ENCODE results near the gene DPY19L1. TPM values are rescaled to one million over a fixed set of nuclear protein-coding genes. Genes with fewer than 3 reads are reported as not detected.
"Not testable (repeated sequence)": the region's sequence is repeated elsewhere in the genome, so short reads cannot be mapped to it uniquely, and the experiment has no call there.

DPY19L1 gene
- total and polyA plus RNA-seq, 9 donors = 14.7 to 34.0 (median 21.2) TPM

GRCh38 chr7:35019801-35020200 lies 17.5 kb downstream of the DPY19L1 start:
- Histone ChIP-seq H3K36me3 (ENCODE audit: control insufficient read depth, insufficient read depth, low read length) (peaks cover 4% of the 10 kb centered on the region), H3K9me3 (replicated peaks; ENCODE audit: control insufficient read depth, low read depth, low read length) (no peaks in the 10 kb centered on the region), H3K4me3 (ENCODE audit: low read length) (no peak overlapping the region), H3K27ac (ENCODE audit: low read length) (no peak overlapping the region), H3K27me3 (ENCODE audit: control insufficient read depth, insufficient read depth, low read length) (no peaks in the 10 kb centered on the region), H3K4me1 (ENCODE audit: control insufficient read depth, insufficient read depth, low read length) (no peaks in the 10 kb centered on the region)
- no peak for DNase-seq
- WGBS (ENCODE audit: insufficient coverage) = 100% methylated on average over 1 of the region's 3 CpGs

GRCh38 chr7:35019179-35019729 lies 18.0 kb downstream of the DPY19L1 start:
- Histone ChIP-seq H3K27me3 (ENCODE audit: control insufficient read depth, insufficient read depth, low read length) (no peaks in the 10 kb centered on the region), H3K27ac (ENCODE audit: low read length) (no peak overlapping the region), H3K4me3 (ENCODE audit: low read length) (no peak overlapping the region), H3K4me1 (ENCODE audit: control insufficient read depth, insufficient read depth, low read length) (no peaks in the 10 kb centered on the region), H3K36me3 (ENCODE audit: control insufficient read depth, insufficient read depth, low read length) (peaks cover 7% of the 10 kb centered on the region), H3K9me3 (replicated peaks; ENCODE audit: control insufficient read depth, low read depth, low read length) (no peaks in the 10 kb centered on the region)
- WGBS (ENCODE audit: insufficient coverage) = 50% methylated on average over 1 of the region's 2 CpGs
- no peak for DNase-seq

GRCh38 chr7:35015346-35015859 lies 21.9 kb downstream of the DPY19L1 start:
- no peak overlapping the region for H3K4me3 ChIP-seq (ENCODE audit: low read length)
- H3K9me3 ChIP-seq (replicated peaks; ENCODE audit: control insufficient read depth, low read depth, low read length) = no peaks in the 10 kb centered on the region
- no peaks in the 10 kb centered on the region for H3K27me3 ChIP-seq (ENCODE audit: control insufficient read depth, insufficient read depth, low read length)
- no peak overlapping the region for H3K27ac ChIP-seq (ENCODE audit: low read length)
- no peaks in the 10 kb centered on the region for H3K4me1 ChIP-seq (ENCODE audit: control insufficient read depth, insufficient read depth, low read length)
- DNase-seq = no peak
- peaks cover 15% of the 10 kb centered on the region for H3K36me3 ChIP-seq (ENCODE audit: control insufficient read depth, insufficient read depth, low read length)
- WGBS (ENCODE audit: insufficient coverage) = 60% methylated on average over 1 of the region's 1 CpG

GRCh38 chr7:35012160-35012559 lies 25.1 kb downstream of the DPY19L1 start:
- DNase-seq = no peak
- H3K27me3 ChIP-seq (ENCODE audit: control insufficient read depth, insufficient read depth, low read length) = no peaks in the 10 kb centered on the region
- no peaks in the 10 kb centered on the region for H3K9me3 ChIP-seq (replicated peaks; ENCODE audit: control insufficient read depth, low read depth, low read length)
- no peak overlapping the region for H3K4me3 ChIP-seq (ENCODE audit: low read length)
- peaks cover 15% of the 10 kb centered on the region for H3K36me3 ChIP-seq (ENCODE audit: control insufficient read depth, insufficient read depth, low read length)
- H3K27ac ChIP-seq (ENCODE audit: low read length) = no peak overlapping the region
- H3K4me1 ChIP-seq (ENCODE audit: control insufficient read depth, insufficient read depth, low read length) = no peaks in the 10 kb centered on the region
- WGBS (ENCODE audit: insufficient coverage) = 100% methylated on average over 1 of the region's 3 CpGs

GRCh38 chr7:35011085-35011484 lies 26.2 kb downstream of the DPY19L1 start:
- Histone ChIP-seq H3K4me1 (ENCODE audit: control insufficient read depth, insufficient read depth, low read length) (no peaks in the 10 kb centered on the region), H3K4me3 (ENCODE audit: low read length) (no peak overlapping the region), H3K27me3 (ENCODE audit: control insufficient read depth, insufficient read depth, low read length) (no peaks in the 10 kb centered on the region), H3K36me3 (ENCODE audit: control insufficient read depth, insufficient read depth, low read length) (peaks cover 15% of the 10 kb centered on the region), H3K27ac (ENCODE audit: low read length) (no peak overlapping the region), H3K9me3 (replicated peaks; ENCODE audit: control insufficient read depth, low read depth, low read length) (no peaks in the 10 kb centered on the region)
- WGBS (ENCODE audit: insufficient coverage) = 100% methylated on average over 1 of the region's 3 CpGs
- no peak for DNase-seq

GRCh38 chr7:35007768-35008167 lies 29.5 kb downstream of the DPY19L1 start:
- H3K4me1 ChIP-seq (ENCODE audit: control insufficient read depth, insufficient read depth, low read length) = no peaks in the 10 kb centered on the region
- peaks cover 5% of the 10 kb centered on the region for H3K36me3 ChIP-seq (ENCODE audit: control insufficient read depth, insufficient read depth, low read length)
- no peaks in the 10 kb centered on the region for H3K27me3 ChIP-seq (ENCODE audit: control insufficient read depth, insufficient read depth, low read length)
- no peak overlapping the region for H3K27ac ChIP-seq (ENCODE audit: low read length)
- DNase-seq = no peak
- H3K4me3 ChIP-seq (ENCODE audit: low read length) = no peak overlapping the region
- H3K9me3 ChIP-seq (replicated peaks; ENCODE audit: control insufficient read depth, low read depth, low read length) = no peaks in the 10 kb centered on the region

GRCh38 chr7:35004531-35005095 lies 32.7 kb downstream of the DPY19L1 start:
- H3K27me3 ChIP-seq (ENCODE audit: control insufficient read depth, insufficient read depth, low read length) = no peaks in the 10 kb centered on the region
- no peak overlapping the region for H3K4me3 ChIP-seq (ENCODE audit: low read length)
- 100% methylated on average over 1 of the region's 1 CpG for WGBS (ENCODE audit: insufficient coverage)
- H3K9me3 ChIP-seq (replicated peaks; ENCODE audit: control insufficient read depth, low read depth, low read length) = no peaks in the 10 kb centered on the region
- H3K27ac ChIP-seq (ENCODE audit: low read length) = no peak overlapping the region
- H3K36me3 ChIP-seq (ENCODE audit: control insufficient read depth, insufficient read depth, low read length) = no peaks in the 10 kb centered on the region
- DNase-seq = no peak
- no peaks in the 10 kb centered on the region for H3K4me1 ChIP-seq (ENCODE audit: control insufficient read depth, insufficient read depth, low read length)

- no peaks in the 10 kb centered on the region for H3K36me3 ChIP-seq (ENCODE audit: control insufficient read depth, insufficient read depth, low read length)
- H3K27me3 ChIP-seq (ENCODE audit: control insufficient read depth, insufficient read depth, low read length) = no peaks in the 10 kb centered on the region
- H3K27ac ChIP-seq (ENCODE audit: low read length) = no peak overlapping the region
- DNase-seq = no peak
- H3K4me3 ChIP-seq (ENCODE audit: low read length) = no peak overlapping the region
- WGBS (ENCODE audit: insufficient coverage) = 71% methylated on average over 1 of the region's 7 CpGs
- no peaks in the 10 kb centered on the region for H3K4me1 ChIP-seq (ENCODE audit: control insufficient read depth, insufficient read depth, low read length)
- no peaks in the 10 kb centered on the region for H3K9me3 ChIP-seq (replicated peaks; ENCODE audit: control insufficient read depth, low read depth, low read length)
Observed at GRCh38 chr7:35003679-35004303, 33.5 kb downstream of the DPY19L1 start.

GRCh38 chr7:35003177-35003650 lies 34.1 kb downstream of the DPY19L1 start:
- H3K27ac ChIP-seq (ENCODE audit: low read length); DNase-seq; H3K4me1 ChIP-seq (ENCODE audit: control insufficient read depth, insufficient read depth, low read length); H3K9me3 ChIP-seq (replicated peaks; ENCODE audit: control insufficient read depth, low read depth, low read length); H3K4me3 ChIP-seq (ENCODE audit: low read length); H3K36me3 ChIP-seq (ENCODE audit: control insufficient read depth, insufficient read depth, low read length); H3K27me3 ChIP-seq (ENCODE audit: control insufficient read depth, insufficient read depth, low read length): not testable (repeated sequence)
- no CpG with 5 or more reads among the region's 1 CpG for WGBS (ENCODE audit: insufficient coverage)

- H3K4me3 ChIP-seq (ENCODE audit: low read length); H3K4me1 ChIP-seq (ENCODE audit: control insufficient read depth, insufficient read depth, low read length); H3K9me3 ChIP-seq (replicated peaks; ENCODE audit: control insufficient read depth, low read depth, low read length); H3K36me3 ChIP-seq (ENCODE audit: control insufficient read depth, insufficient read depth, low read length); DNase-seq; H3K27me3 ChIP-seq (ENCODE audit: control insufficient read depth, insufficient read depth, low read length); H3K27ac ChIP-seq (ENCODE audit: low read length): not testable (repeated sequence)
- WGBS (ENCODE audit: insufficient coverage) = no CpG with 5 or more reads among the region's 6 CpGs
Observed at GRCh38 chr7:34998335-34998734, 39.0 kb downstream of the DPY19L1 start.

Measured in muscle of leg (tissue), 11 donors.